Gastroesophageal sphincter (tissue), 4 donors: ENCODE data around the gene CFAP92. TPM values are rescaled to one million over a fixed set of nuclear protein-coding genes. Genes with fewer than 3 reads are reported as not detected.

Source experiments
- ATAC-seq: fragments of 150-250 bp; one replicate; pipeline ENCODE4 v1.9.1; 2016; ENCODE audit warnings: mild to moderate bottlenecking, moderate library complexity
- H3K27ac ChIP-seq, 4 donors: fragments of 200-600 bp; sonication (generic) in 3 of 4; 1 replicate in 3 of 4; 2 replicates in 1 of 4; pipeline ENCODE4 v1.5.1; 2016 to 2019
- H3K27me3 ChIP-seq: fragments of 200-600 bp; sonication (generic); one replicate; pipeline ENCODE4 v1.5.1; 2019
- H3K36me3 ChIP-seq, 2 donors: fragments of 200-600 bp; sonication (generic); one replicate each; pipeline ENCODE4 v1.5.1; 2019; ENCODE audit warnings: control low read depth in 1 of 2
- H3K4me1 ChIP-seq, 3 donors: fragments of 200-600 bp; sonication (generic); 1 replicate in 2 of 3; 2 replicates in 1 of 3; pipeline ENCODE4 v1.5.1; 2016 to 2019; ENCODE audit warnings: control low read depth in 2 of 3
- H3K4me3 ChIP-seq, 2 donors: fragments of 200-600 bp; sonication (generic); one replicate each; pipeline ENCODE4 v1.5.1; 2019; ENCODE audit warnings: mild to moderate bottlenecking in 1 of 2, moderate library complexity in 1 of 2
- H3K9me3 ChIP-seq, 3 donors: fragments of 200-600 bp; sonication (generic); one replicate each; pipeline ENCODE4 v1.5.1; 2017 to 2019; ENCODE audit warnings: control low read depth in 2 of 3
- EP300 ChIP-seq: sonication (generic); formaldehyde crosslinking; IDR thresholded peaks from one replicate; pipeline ENCODE4 v1.6.1; 2017; ENCODE audit warnings: antibody characterized with exemption, mild to moderate bottlenecking
- POLR2A ChIP-seq, 2 donors: fragments of 450-650 bp; IDR thresholded peaks; one replicate each; pipeline ENCODE4 v1.6.1; 2017; ENCODE audit warnings: antibody characterized with exemption in 2 of 2, mild to moderate bottlenecking in 2 of 2, moderate library complexity in 1 of 2
- POLR2AphosphoS5 ChIP-seq: sonication (generic); formaldehyde crosslinking; IDR thresholded peaks from one replicate; pipeline ENCODE4 v1.6.1; 2017; ENCODE audit warnings: antibody characterized with exemption
- WGBS, 2 donors: methylation state at CpG; one replicate each; pipeline ENCODE4 v1.1.5; 2018; ENCODE audit warnings: low coverage in 1 of 2; 5-methylcytosine and 5-hydroxymethylcytosine counted together
- total RNA-seq, 4 donors: library from RNA; depleted of rRNA; stranded (reverse); fragments of >200 nt; gene quantifications; one replicate each; pipeline ENCODE4 v1.1.0, GENCODE V29; 2016
- TF ChIP-seq, protein P1 (sequence below), 4 experiments: fragments of 200-600 bp in 2 of 4; fragments of 450-650 bp in 2 of 4; sonication (generic) in 1 of 4; IDR thresholded peaks; one replicate each; pipeline ENCODE4 v1.5.1; 2017 to 2019; ENCODE audit warnings: antibody characterized with exemption in 4 of 4, mild to moderate bottlenecking in 2 of 4, moderate library complexity in 2 of 4

CFAP92 gene
- total RNA-seq, 4 donors from 2014 or later: 0.96 to 3.3 (median 2.3) TPM

DNA sequence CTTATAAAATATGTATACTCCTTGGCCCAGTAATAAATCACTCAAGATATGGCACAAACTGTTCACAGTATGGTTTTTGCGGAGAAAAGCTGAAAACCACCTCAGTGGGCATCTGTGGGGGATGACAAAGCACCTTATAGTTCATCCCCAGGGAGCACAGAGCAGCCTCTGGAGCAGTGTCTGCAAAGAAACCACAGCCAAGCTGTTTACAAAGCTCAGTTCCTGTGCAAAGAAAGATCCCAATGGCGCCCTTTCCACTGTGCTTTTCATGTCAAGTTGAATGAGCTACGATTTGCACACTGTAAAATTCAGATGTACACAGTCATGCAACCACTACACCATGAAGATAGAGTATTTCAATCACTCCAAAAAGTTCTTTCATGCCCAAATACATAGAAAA lies 4.7 kb upstream of the CFAP92 start:
- H3K4me1 ChIP-seq: peaks cover 0 to 46% (median 21%) of the 10 kb centered on the region in 3 donors
- WGBS, 2 donors: 87 to 94% methylated on average over 3 of the region's 3 CpGs
- no peak for ATAC-seq
- H3K9me3 ChIP-seq: no peaks in the 10 kb centered on the region
- TF ChIP-seq POLR2A (IDR thresholded peaks at IDR 0.05) (no peak), EP300 (no peak), POLR2AphosphoS5 (no peak)
- TF ChIP-seq, protein P1, sequence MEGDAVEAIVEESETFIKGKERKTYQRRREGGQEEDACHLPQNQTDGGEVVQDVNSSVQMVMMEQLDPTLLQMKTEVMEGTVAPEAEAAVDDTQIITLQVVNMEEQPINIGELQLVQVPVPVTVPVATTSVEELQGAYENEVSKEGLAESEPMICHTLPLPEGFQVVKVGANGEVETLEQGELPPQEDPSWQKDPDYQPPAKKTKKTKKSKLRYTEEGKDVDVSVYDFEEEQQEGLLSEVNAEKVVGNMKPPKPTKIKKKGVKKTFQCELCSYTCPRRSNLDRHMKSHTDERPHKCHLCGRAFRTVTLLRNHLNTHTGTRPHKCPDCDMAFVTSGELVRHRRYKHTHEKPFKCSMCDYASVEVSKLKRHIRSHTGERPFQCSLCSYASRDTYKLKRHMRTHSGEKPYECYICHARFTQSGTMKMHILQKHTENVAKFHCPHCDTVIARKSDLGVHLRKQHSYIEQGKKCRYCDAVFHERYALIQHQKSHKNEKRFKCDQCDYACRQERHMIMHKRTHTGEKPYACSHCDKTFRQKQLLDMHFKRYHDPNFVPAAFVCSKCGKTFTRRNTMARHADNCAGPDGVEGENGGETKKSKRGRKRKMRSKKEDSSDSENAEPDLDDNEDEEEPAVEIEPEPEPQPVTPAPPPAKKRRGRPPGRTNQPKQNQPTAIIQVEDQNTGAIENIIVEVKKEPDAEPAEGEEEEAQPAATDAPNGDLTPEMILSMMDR (IDR thresholded peaks at IDR 0.05): no peak
- no peak overlapping the region for H3K27ac ChIP-seq
- H3K36me3 ChIP-seq: no peaks in the 10 kb centered on the region
- H3K27me3 ChIP-seq: peaks cover 35% of the 10 kb centered on the region
- H3K4me3 ChIP-seq: no peak overlapping the region

DNA sequence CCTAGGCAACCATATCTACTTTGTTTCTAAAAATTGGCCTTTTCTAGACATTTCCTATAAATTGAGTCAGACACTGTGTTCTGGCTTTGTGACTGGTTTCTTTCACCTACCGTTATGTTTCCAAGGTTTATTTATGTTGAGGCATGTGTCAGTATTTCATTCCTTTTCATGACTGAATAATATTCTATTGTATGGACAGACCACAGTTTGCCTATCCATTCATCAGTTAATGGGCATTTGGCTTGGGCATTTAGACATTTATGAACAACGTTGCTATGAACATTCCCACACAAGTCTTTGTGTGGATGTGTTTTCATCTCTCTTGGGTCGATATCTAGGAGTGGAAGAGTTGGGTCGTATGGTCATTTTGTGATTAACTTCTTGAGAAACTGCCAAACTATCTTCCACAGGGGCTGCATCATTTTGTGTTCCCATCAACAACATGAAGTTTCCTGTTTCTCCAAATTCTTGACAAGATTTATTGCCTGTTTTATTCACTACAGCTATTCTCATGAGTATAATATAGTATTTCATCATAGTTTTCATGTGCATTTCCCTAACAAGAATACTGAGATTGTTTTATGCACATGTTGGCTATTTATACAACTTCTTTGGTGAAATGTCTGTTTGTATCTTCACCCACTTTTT lies 3.7 kb upstream of the CFAP92 start:
- ATAC-seq: no peak
- Histone ChIP-seq H3K9me3 (no peaks in the 10 kb centered on the region), H3K27me3 (peaks cover 26% of the 10 kb centered on the region), H3K4me1 (peaks cover 0 to 44% (median 18%) of the 10 kb centered on the region in 3 donors), H3K27ac (no peak overlapping the region), H3K36me3 (no peaks in the 10 kb centered on the region), H3K4me3 (no peak overlapping the region)
- TF ChIP-seq POLR2AphosphoS5 (no peak), POLR2A (IDR thresholded peaks at IDR 0.05) (no peak), EP300 (no peak)
- TF ChIP-seq, protein P1 (IDR thresholded peaks at IDR 0.05): no peak
- WGBS, 2 donors: 74 to 78% methylated on average over 4 of the region's 4 CpGs

DNA sequence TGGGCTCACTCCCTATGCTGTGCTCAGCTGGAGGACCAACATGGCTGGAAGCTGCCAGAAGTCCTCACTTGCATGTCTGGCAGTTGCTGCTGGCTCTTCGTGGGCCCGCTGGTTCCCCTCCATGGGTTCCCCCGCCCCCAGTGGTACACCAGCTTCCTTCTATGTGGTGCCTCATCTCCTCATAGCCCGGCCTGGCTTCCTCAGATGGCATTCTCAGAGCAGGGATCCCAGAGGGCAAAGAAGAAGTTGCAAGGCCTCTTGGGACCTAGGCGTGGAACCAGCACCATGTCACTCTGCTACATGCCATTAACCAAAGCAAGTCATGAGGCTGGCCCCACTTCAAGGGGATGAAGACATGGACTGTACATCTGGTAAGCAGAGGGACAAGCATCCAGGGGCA lies 2.9 kb upstream of the CFAP92 start:
- peaks cover 0 to 35% (median 13%) of the 10 kb centered on the region in 3 donors for H3K4me1 ChIP-seq
- WGBS, 2 donors: no CpG with 5 or more reads among the region's 5 CpGs
- no peak for TF ChIP-seq POLR2A (IDR thresholded peaks at IDR 0.05)
- TF ChIP-seq POLR2AphosphoS5: no peak
- TF ChIP-seq EP300: no peak
- TF ChIP-seq, protein P1 (IDR thresholded peaks at IDR 0.05): no peak
- no peak for ATAC-seq
- H3K4me3 ChIP-seq: no peak overlapping the region
- no peaks in the 10 kb centered on the region for H3K36me3 ChIP-seq
- no peaks in the 10 kb centered on the region for H3K9me3 ChIP-seq
- H3K27me3 ChIP-seq: peaks cover 17% of the 10 kb centered on the region
- H3K27ac ChIP-seq: no peak overlapping the region

DNA sequence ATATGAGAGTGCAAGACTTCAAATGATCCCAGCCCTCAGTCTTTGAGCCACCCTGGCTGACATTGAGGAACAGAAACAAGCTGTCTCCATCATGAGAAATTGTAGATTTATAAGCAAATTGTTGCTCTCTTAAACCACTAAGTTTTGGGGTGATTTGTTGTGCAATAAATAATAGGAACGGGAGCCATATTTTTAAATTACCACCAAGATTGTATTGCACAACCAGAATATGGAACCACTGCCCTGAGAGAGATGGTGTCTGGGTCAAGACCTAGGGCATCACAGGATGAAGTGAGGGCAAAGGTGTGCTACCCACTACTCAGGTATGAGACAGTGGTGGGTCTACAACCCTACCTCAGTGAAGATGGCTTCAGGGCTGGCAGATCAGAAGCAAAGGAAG lies 2.3 kb upstream of the CFAP92 start:
- Histone ChIP-seq H3K36me3 (no peaks in the 10 kb centered on the region), H3K27me3 (peaks cover 11% of the 10 kb centered on the region), H3K4me3 (no peak overlapping the region), H3K4me1 (peaks cover 0 to 30% (median 8%) of the 10 kb centered on the region in 3 donors), H3K27ac (no peak overlapping the region), H3K9me3 (no peaks in the 10 kb centered on the region)
- TF ChIP-seq, protein P1 (IDR thresholded peaks at IDR 0.05): no peak
- TF ChIP-seq POLR2AphosphoS5: no peak
- no peak for TF ChIP-seq EP300
- no peak for TF ChIP-seq POLR2A (IDR thresholded peaks at IDR 0.05)
- WGBS, 2 donors: 57 to 75% methylated on average over 1 of the region's 1 CpG
- ATAC-seq: no peak

DNA sequence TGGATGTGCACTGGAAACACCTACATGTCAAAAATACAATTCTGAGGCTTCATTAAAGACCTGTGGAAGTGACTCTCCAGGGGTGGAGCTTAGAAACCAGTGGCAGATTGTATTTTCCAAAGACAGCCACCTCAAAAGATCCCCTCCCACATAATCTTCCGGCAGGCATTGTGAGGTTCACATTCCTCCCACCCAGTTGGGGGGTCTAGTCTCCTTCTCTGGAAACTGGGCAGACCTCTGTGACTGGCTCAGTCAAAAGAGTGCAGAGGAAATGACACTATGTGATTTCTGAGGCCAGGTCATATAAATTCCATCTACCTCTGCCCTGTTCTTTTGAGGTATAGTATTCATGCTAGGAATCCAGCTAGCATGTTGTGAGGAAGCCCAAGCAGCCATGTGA lies 1.9 kb upstream of the CFAP92 start:
- no peak for TF ChIP-seq EP300
- TF ChIP-seq, protein P1 (IDR thresholded peaks at IDR 0.05): no peak
- no peak for TF ChIP-seq POLR2A (IDR thresholded peaks at IDR 0.05)
- no peak for TF ChIP-seq POLR2AphosphoS5
- H3K36me3 ChIP-seq: no peaks in the 10 kb centered on the region
- 100% methylated on average over 1 of the region's 1 CpG; no CpG with 5 or more reads in 1 of the 2 donors for WGBS, 2 donors
- H3K4me3 ChIP-seq: no peak overlapping the region
- no peak for ATAC-seq
- no peak overlapping the region for H3K27ac ChIP-seq
- peaks cover 0 to 25% (median 8%) of the 10 kb centered on the region in 3 donors for H3K4me1 ChIP-seq
- no peaks in the 10 kb centered on the region for H3K9me3 ChIP-seq
- peaks cover 7% of the 10 kb centered on the region for H3K27me3 ChIP-seq
